Fibroblast of lung (primary cell): ENCODE results near the gene OXSR1.

ENCODE experiments used
- CTCF ChIP-seq, 2 donors: IDR thresholded peaks in 1 of 2; conservative IDR thresholded peaks in 1 of 2; 1 replicate in 1 of 2; 2 replicates in 1 of 2; pipeline ENCODE4 v1.5.1; 2011 to 2012; ENCODE audit warnings: low read length in 2 of 2, control low read depth in 1 of 2, inconsistent platforms in 1 of 2, low read depth in 1 of 2, mild to moderate bottlenecking in 1 of 2
- EZH2 ChIP-seq: IDR thresholded peaks from 2 replicates; pipeline ENCODE4 v1.5.1; 2012; ENCODE audit warnings: low read length, control low read depth, mild to moderate bottlenecking; ENCODE audit errors: missing control alignments

- TF ChIP-seq CTCF (conservative IDR thresholded peaks at IDR 0.05 in 1 of 2, IDR thresholded peaks at IDR 0.05 in 1 of 2; ENCODE audit: low read depth in 1 of 2, low read length in 2 of 2) = no peak
- no peak for TF ChIP-seq EZH2
These were observed 3.6 kb downstream of the OXSR1 start for GRCh38 chr3:38169027-38169317.
